H1 (cell line): Measurements from ENCODE around the gene GPR17. TPM values are rescaled to one million over a fixed set of nuclear protein-coding genes. Genes with fewer than 3 reads are reported as not detected.
A peak's percentile ranks its signal among the peaks of the same experiment; 100 is the strongest.

Experiments used
- CTCF ChIA-PET: fragments of 300-600 bp; sonication (Branson Sonifier 250); formaldehyde crosslinking; loops from one replicate; lab custom pipeline; 2021; ENCODE audit not compliant: partially characterized antibody; lab: Charles Lee
- POLR2A ChIA-PET: fragments of 300-600 bp; sonication (Branson Sonifier 250); formaldehyde crosslinking; loops from one replicate; lab custom pipeline; 2021; ENCODE audit warnings: inconsistent platforms; ENCODE audit not compliant: partially characterized antibody; lab: Charles Lee
- DNase-seq, 2 experiments: peaks; one replicate each; pipeline versions ENCODE4 v3.0.0 to v3.0.0-alpha.2; 2010 to 2022; ENCODE audit warnings: low spot score in 2 of 2, low read depth in 1 of 2, mixed read lengths in 1 of 2
- FAIRE-seq: peaks from 2 replicates; lab custom pipeline; 2011; peaks lifted over from hg19 to GRCh38; lab: Jason Lieb, UNC
- H2AFZ ChIP-seq: 2 replicates; pipeline ENCODE4 v1.8.1; 2012; ENCODE audit warnings: low read length, inconsistent platforms
- H2AK5ac ChIP-seq: 2 replicates; pipeline ENCODE4 v1.6.1; 2013; ENCODE audit warnings: low read depth, low read length
- H2BK120ac ChIP-seq: replicated peaks from 2 replicates; pipeline ENCODE3; 2013; ENCODE audit warnings: low read depth, low read length, inconsistent platforms
- H2BK12ac ChIP-seq: 2 replicates; pipeline ENCODE4 v1.6.1; 2013; ENCODE audit warnings: low read depth, low read length
- H2BK15ac ChIP-seq: 2 replicates; pipeline ENCODE4 v1.6.1; 2013; ENCODE audit warnings: low read length
- H2BK20ac ChIP-seq: 2 replicates; pipeline ENCODE4 v1.6.1; 2013; ENCODE audit warnings: low read length
- H2BK5ac ChIP-seq: 2 replicates; pipeline ENCODE4 v1.6.1; 2013; ENCODE audit warnings: low read depth, low read length
- H3K14ac ChIP-seq: 2 replicates; pipeline ENCODE4 v1.6.1; 2013; ENCODE audit warnings: inconsistent platforms; ENCODE audit not compliant: insufficient read length
- H3K18ac ChIP-seq: 2 replicates; pipeline ENCODE4 v1.6.1; 2013; ENCODE audit warnings: low read length; ENCODE audit errors: extremely low read depth
- H3K23ac ChIP-seq: 2 replicates; pipeline ENCODE4 v1.6.1; 2013; ENCODE audit warnings: inconsistent platforms; ENCODE audit not compliant: insufficient read length
- H3K23me2 ChIP-seq: 2 replicates; pipeline ENCODE4 v1.6.1; 2013; ENCODE audit warnings: low read depth, low read length
- H3K27ac ChIP-seq: 2 replicates; pipeline ENCODE4 v1.6.1; 2011; ENCODE audit warnings: low read depth, low read length, inconsistent platforms
- H3K27me3 ChIP-seq, 4 experiments: replicated peaks in 1 of 4; 1 replicate in 1 of 4; 2 replicates in 3 of 4; pipeline versions ENCODE4 v1.6.1 to v1.8.1; 2011 to 2013; ENCODE audit warnings: low read length in 3 of 4, mild to moderate bottlenecking in 3 of 4, inconsistent platforms in 2 of 4, mixed read lengths in 2 of 4, moderate library complexity in 1 of 4; ENCODE audit not compliant: control insufficient read depth in 3 of 4, insufficient read depth in 3 of 4; ENCODE audit errors: extremely low read depth in 1 of 4
- H3K36me3 ChIP-seq, 4 experiments: 2 replicates each; pipeline versions ENCODE4 v1.6.1 to v1.8.1; 2011 to 2013; ENCODE audit warnings: mild to moderate bottlenecking in 4 of 4, low read length in 3 of 4, moderate library complexity in 2 of 4, control low read depth in 1 of 4, inconsistent platforms in 1 of 4; ENCODE audit not compliant: insufficient read depth in 4 of 4, control insufficient read depth in 2 of 4
- H3K4ac ChIP-seq: replicated peaks from 2 replicates; pipeline ENCODE3; 2013; ENCODE audit warnings: low read length, low read depth, mixed read lengths, inconsistent platforms; ENCODE audit not compliant: insufficient read length
- H3K4me1 ChIP-seq, 4 experiments: replicated peaks in 1 of 4; 1 replicate in 1 of 4; 2 replicates in 3 of 4; pipeline versions ENCODE4 v1.6.1 to v1.8.1; 2011 to 2013; ENCODE audit warnings: low read length in 3 of 4, inconsistent platforms in 2 of 4, mixed read lengths in 1 of 4; ENCODE audit not compliant: insufficient read depth in 4 of 4, control insufficient read depth in 3 of 4
- H3K4me2 ChIP-seq, 2 experiments: 2 replicates each; pipeline versions ENCODE4 v1.6.1 to v1.8.1; 2011 to 2013; ENCODE audit warnings: low read depth in 2 of 2, low read length in 2 of 2, control low read depth in 1 of 2, inconsistent platforms in 1 of 2, mild to moderate bottlenecking in 1 of 2; ENCODE audit not compliant: insufficient read depth in 1 of 2
- H3K4me3 ChIP-seq, 4 experiments: fragments of 200-600, 300-600 bp in 1 of 4; sonication (generic), shearing (Covaris generic), sonication (Bioruptor Twin) in 1 of 4; 2 replicates each; pipeline versions ENCODE4 v1.5.1 to v1.8.1; 2011 to 2016; ENCODE audit warnings: low read length in 4 of 4, low read depth in 3 of 4, control low read depth in 2 of 4, inconsistent platforms in 2 of 4, mild to moderate bottlenecking in 2 of 4, mixed read lengths in 1 of 4, moderate library complexity in 1 of 4; ENCODE audit not compliant: insufficient read depth in 2 of 4; ENCODE audit errors: extremely low read depth in 1 of 4
- H3K56ac ChIP-seq: replicated peaks from 2 replicates; pipeline ENCODE3; 2013; ENCODE audit warnings: low read depth, mild to moderate bottlenecking, mixed read lengths, low read length, inconsistent platforms; ENCODE audit not compliant: insufficient read length
- H3K79me1 ChIP-seq: 2 replicates; pipeline ENCODE4 v1.6.1; 2013; ENCODE audit warnings: low read depth, low read length, control low read depth
- H3K79me2 ChIP-seq, 2 experiments: 2 replicates each; pipeline versions ENCODE4 v1.6.1 to v1.8.1; 2012 to 2013; ENCODE audit warnings: low read length in 2 of 2, mild to moderate bottlenecking in 2 of 2, inconsistent platforms in 1 of 2; ENCODE audit not compliant: insufficient read depth in 2 of 2, control insufficient read depth in 1 of 2
- H3K9ac ChIP-seq, 4 experiments: replicated peaks in 1 of 4; 1 replicate in 1 of 4; 2 replicates in 3 of 4; pipeline versions ENCODE4 v1.6.1 to v1.8.1; 2011 to 2013; ENCODE audit warnings: low read depth in 3 of 4, low read length in 3 of 4, control low read depth in 2 of 4, mild to moderate bottlenecking in 2 of 4, moderate library complexity in 2 of 4, inconsistent platforms in 1 of 4; ENCODE audit errors: extremely low read depth in 1 of 4
- H3K9me3 ChIP-seq, 2 experiments: 2 replicates each; pipeline versions ENCODE4 v1.6.1 to v1.8.1; 2012 to 2013; ENCODE audit warnings: mild to moderate bottlenecking in 2 of 2, moderate library complexity in 2 of 2, control low read depth in 1 of 2, inconsistent platforms in 1 of 2, low read depth in 1 of 2, low read length in 1 of 2, mixed read lengths in 1 of 2; ENCODE audit not compliant: insufficient read depth in 2 of 2
- H4K20me1 ChIP-seq, 2 experiments: replicated peaks in 1 of 2; 2 replicates each; pipeline versions ENCODE3 to v1.8.1; 2011 to 2013; ENCODE audit warnings: inconsistent platforms in 2 of 2, low read length in 2 of 2, mild to moderate bottlenecking in 1 of 2; ENCODE audit not compliant: insufficient read depth in 2 of 2, control insufficient read depth in 1 of 2
- H4K5ac ChIP-seq: 2 replicates; pipeline ENCODE4 v1.6.1; 2013; ENCODE audit warnings: low read length, low read depth, mixed read lengths, inconsistent platforms; ENCODE audit not compliant: insufficient read length
- H4K8ac ChIP-seq: 2 replicates; pipeline ENCODE4 v1.8.0; 2013; ENCODE audit warnings: mild to moderate bottlenecking, moderate library complexity, low read length, inconsistent platforms; ENCODE audit not compliant: insufficient read depth; ENCODE audit errors: extremely low read depth
- H4K91ac ChIP-seq: replicated peaks from 2 replicates; pipeline ENCODE3; 2013; ENCODE audit warnings: low read length, mixed read lengths, inconsistent platforms; ENCODE audit not compliant: insufficient read length
- ATF3 ChIP-seq: IDR thresholded peaks from 2 replicates; pipeline ENCODE4 v1.6.1; 2011; ENCODE audit warnings: low read depth, mild to moderate bottlenecking, low read length; ENCODE audit not compliant: insufficient read depth
- CBX8 ChIP-seq: fragments of 300-800, 300-1000 bp; sonication (generic); IDR thresholded peaks from 2 replicates; pipeline ENCODE4 v1.7.1; 2016; ENCODE audit warnings: low read depth, low read length, borderline replicate concordance
- EP300 ChIP-seq, 2 experiments: IDR thresholded peaks; 1 replicate in 1 of 2; 2 replicates in 1 of 2; pipeline ENCODE4 v1.6.1; 2011 to 2012; ENCODE audit warnings: low read depth in 2 of 2, low read length in 2 of 2, mild to moderate bottlenecking in 2 of 2, borderline replicate concordance in 1 of 2, inconsistent platforms in 1 of 2, moderate library complexity in 1 of 2
- HDAC6 ChIP-seq: IDR thresholded peaks from one replicate; pipeline ENCODE4 v1.7.1; 2012; ENCODE audit warnings: low read depth, mild to moderate bottlenecking, inconsistent platforms, low read length, moderate library complexity
- RBBP5 ChIP-seq: IDR thresholded peaks from 2 replicates; pipeline ENCODE4 v1.7.1; 2012; ENCODE audit warnings: low read depth, mild to moderate bottlenecking, inconsistent platforms, low read length, moderate library complexity, borderline replicate concordance
- ZNF274 ChIP-seq: IDR thresholded peaks from 2 replicates; pipeline ENCODE4 v1.7.0; 2012; ENCODE audit warnings: low read length, borderline replicate concordance; ENCODE audit errors: extremely low read depth
- WGBS, 2 experiments: shearing (Covaris generic) in 1 of 2; methylation state at CpG; one replicate each; pipeline versions ENCODE4 v1.1.6 to v1.1.7; 2013 to 2015; ENCODE audit warnings: low lambda C conversion rate in 2 of 2, mixed read lengths in 2 of 2, inconsistent platforms in 1 of 2, low coverage in 1 of 2, missing lambda C conversion rate in 1 of 2; ENCODE audit not compliant: insufficient replicate concordance in 2 of 2, insufficient coverage in 1 of 2, insufficient read length in 1 of 2; ENCODE audit errors: extremely low coverage in 1 of 2, missing lambda C conversion rate in 1 of 2; 5-methylcytosine and 5-hydroxymethylcytosine counted together
- polyA plus RNA-seq, 7 experiments: library from polyadenylated mRNA; depleted of rRNA in 3 of 7; stranded (reverse) in 5 of 7; unstranded in 2 of 7; fragments of >200 nt in 5 of 7; fragments of 200-250 nt in 2 of 7; gene quantifications; 1 replicate in 5 of 7; 2 replicates in 1 of 7; 4 replicates in 1 of 7; pipeline versions ENCODE4 v1.2.1 to v1.2.3, GENCODE V29; 2011 to 2013; ENCODE audit warnings: missing spikeins in 2 of 7, mixed read lengths in 2 of 7
- total RNA-seq: library from RNA; stranded (reverse); fragmentation: NEBNext Ultra II Directional; extraction: Animal tissue kit (Norgen Biotek cat#: 25700); gene quantifications from 2 replicates; pipeline ENCODE4 v1.2.1, GENCODE V29; 2021

The GPR17 gene
- total and polyA plus RNA-seq, 2 of the 8 experiments (the other 6 are each of a cell fraction or from before 2014, with no cell fraction given), result 0.03 TPM; not detected in 1

- peak overlapping the region; percentile 63 for H4K91ac ChIP-seq
- no peaks in the 10 kb centered on the region for H4K20me1 ChIP-seq
- no peak overlapping the region for H3K56ac ChIP-seq
- 86% methylated on average over 23 of the region's 24 CpGs; no CpG with 5 or more reads in 1 of the 2 experiments for WGBS, 2 experiments
- no peaks in the 10 kb centered on the region for H3K36me3 ChIP-seq
- DNase-seq (no peak), FAIRE-seq (no peak)
- H3K79me2 ChIP-seq, result no peaks in the 10 kb centered on the region
- H2BK20ac ChIP-seq, result no peak overlapping the region
- no peak overlapping the region for H3K9ac ChIP-seq
- no peak overlapping the region for H3K4ac ChIP-seq
- no peak overlapping the region for H2BK120ac ChIP-seq
- no peak overlapping the region for H3K18ac ChIP-seq
- H3K27me3 ChIP-seq, result peaks cover 0 to 2% (median 0%) of the 10 kb centered on the region in 4 experiments; a peak in 1 of 7 replicates
- no peak overlapping the region for H2BK12ac ChIP-seq
- POLR2A ChIA-PET, result no interaction called here
- H3K79me1 ChIP-seq, result 0 out of 2 replicates have a peak, but pooled peaks cover 3% of the 10 kb centered on the region
- H2AK5ac ChIP-seq, result no peak overlapping the region
- no peak overlapping the region for H2AFZ ChIP-seq
- H3K23ac ChIP-seq, result no peak overlapping the region
- H3K4me2 ChIP-seq, result no peak overlapping the region
- H2BK15ac ChIP-seq, result no peak overlapping the region
- H3K23me2 ChIP-seq, result no peaks in the 10 kb centered on the region
- H3K27ac ChIP-seq, result no peak overlapping the region
- CTCF ChIA-PET, result interaction anchor here (1.2 to 13.7 kb wide), 2 partner anchors 17 to 55 kb away, joined by 3 to 160 read pairs; no protein-coding TSS in a partner anchor
- H4K5ac ChIP-seq, result no peak overlapping the region
- H3K14ac ChIP-seq, result no peak overlapping the region
- H2BK5ac ChIP-seq, result no peak overlapping the region; the same call in 1 of the 2 replicates
- H3K4me3 ChIP-seq, result no peak overlapping the region
- H3K4me1 ChIP-seq, result peaks cover 0 to 5% (median under 1%) of the 10 kb centered on the region in 4 experiments; a peak in 2 of 7 replicates
- peak overlapping the region; percentile 69 for H4K8ac ChIP-seq
- H3K9me3 ChIP-seq, result no peaks in the 10 kb centered on the region
- TF ChIP-seq HDAC6 (no peak), ATF3 (no peak), EP300 (IDR thresholded peaks at IDR 0.05; ENCODE audit: borderline replicate concordance in 1 of 2, low read depth in 2 of 2, low read length in 2 of 2) (no peak), RBBP5 (no peak), CBX8 (no peak), ZNF274 (no peak)
Observed at GRCh38 chr2:127646487-127647241, 711 bp downstream of the GPR17 start.
